Stimulated activated CD4-positive, alpha-beta T cell treated with anti-CD3 and anti-CD28 coated beads, Interleukin-4, amount 100 ng/mL, for 48 hours (primary cell): ENCODE data around the gene MEMO1.
"Not testable (repeated sequence)": the region's sequence is repeated elsewhere in the genome, so short reads cannot be mapped to it uniquely, and the experiment has no call there.

ENCODE experiments used
- DNase-seq, 2 donors: peaks; one replicate each; pipeline ENCODE4 v3.0.0-alpha.2; 2020; ENCODE audit warnings: low read depth in 2 of 2

MEMO1 gene

DNA sequence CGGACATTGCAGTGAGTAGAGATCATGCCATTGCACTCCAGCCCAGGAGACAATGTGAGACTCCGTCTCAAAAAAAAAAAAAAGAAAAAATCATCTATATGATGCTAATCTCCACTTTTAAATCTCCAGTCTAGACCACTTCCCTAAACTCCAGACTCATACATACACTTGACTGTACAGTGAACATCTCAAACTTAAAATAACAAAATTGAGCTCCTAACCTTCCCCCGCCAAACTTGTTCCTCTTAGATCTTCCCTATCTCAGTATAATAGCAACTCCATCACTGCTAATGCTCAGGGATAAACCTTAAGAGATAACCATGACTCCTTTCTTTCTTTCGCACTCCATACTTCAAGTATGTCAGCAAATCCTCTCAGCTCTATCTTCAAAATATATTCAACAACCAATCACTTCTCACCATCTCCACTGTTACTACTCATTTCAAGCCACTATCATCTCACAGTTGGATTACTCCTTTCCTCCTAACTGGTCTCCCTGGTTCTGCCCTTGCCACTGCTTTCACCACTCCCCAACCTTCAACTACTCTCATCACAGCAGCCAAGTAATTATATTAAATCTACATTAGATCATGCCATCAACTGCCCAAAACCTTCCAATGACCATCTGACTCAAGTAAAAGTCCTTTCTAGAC is 12.0 kb downstream of the MEMO1 start:
- no peak for DNase-seq

DNA sequence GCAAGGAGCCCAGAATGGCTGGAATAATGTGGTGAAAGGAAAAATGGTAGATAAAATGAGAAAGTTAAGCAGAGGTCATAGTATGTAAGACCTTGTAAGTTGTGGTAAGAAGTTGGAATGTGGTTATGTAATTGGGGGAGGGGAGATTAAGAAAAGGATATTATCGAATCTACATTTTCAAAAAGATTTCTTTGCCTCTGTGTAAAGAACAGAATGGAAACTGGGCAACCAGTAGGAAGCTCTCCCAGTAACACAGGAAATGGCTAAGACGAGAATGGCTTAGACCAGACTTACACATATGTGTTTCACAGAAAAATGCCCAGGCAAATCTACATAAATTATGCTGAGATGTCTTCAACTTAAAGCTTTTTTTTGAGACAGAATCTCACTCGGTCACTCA is 13.2 kb downstream of the MEMO1 start:
- no peak for DNase-seq

DNA sequence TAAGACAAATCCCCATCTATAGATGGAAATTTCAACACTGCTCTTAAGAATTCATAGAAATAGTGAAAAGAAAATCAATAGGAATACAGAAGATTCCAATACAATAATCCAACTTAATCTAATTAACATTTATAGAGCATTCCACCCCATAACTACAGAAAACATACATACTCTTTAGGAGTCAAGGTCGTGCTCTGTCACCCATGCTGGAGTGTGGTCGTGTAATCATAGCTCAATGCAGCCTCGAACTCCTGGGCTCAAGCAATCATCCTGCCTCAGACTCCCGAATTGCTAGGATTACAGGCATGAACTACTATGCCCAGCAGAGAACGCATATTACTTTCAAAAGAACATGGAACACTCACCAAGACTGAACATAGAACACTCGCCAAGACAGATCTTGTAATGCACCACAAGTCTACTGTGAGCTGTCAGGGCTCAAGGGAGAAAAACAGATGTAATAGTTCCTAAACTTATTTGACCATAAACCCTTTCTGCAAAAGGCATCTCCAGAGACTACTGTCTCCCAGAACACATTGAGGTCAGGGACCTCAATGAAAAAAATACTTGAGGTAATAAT is 14.1 kb downstream of the MEMO1 start:
- no peak for DNase-seq

DNA sequence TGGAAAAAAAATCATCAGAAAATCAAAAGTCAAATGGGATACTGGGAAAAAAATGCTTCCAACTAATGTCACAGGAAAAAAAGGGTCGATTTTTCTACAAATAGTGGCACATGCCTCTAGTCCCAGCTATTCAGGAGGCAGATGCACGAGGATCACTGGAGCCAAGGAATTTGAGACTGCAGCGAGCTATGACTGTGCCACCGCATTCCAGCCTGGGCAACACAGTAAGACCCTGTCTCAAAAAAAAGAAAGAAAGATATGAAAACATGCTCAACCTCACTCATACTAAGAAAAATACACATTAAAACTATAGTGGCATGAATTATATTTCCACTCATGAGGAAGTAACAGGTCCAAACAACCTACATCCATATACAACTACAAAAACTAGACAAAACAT is 17.9 kb downstream of the MEMO1 start:
- DNase-seq = no peak

DNA sequence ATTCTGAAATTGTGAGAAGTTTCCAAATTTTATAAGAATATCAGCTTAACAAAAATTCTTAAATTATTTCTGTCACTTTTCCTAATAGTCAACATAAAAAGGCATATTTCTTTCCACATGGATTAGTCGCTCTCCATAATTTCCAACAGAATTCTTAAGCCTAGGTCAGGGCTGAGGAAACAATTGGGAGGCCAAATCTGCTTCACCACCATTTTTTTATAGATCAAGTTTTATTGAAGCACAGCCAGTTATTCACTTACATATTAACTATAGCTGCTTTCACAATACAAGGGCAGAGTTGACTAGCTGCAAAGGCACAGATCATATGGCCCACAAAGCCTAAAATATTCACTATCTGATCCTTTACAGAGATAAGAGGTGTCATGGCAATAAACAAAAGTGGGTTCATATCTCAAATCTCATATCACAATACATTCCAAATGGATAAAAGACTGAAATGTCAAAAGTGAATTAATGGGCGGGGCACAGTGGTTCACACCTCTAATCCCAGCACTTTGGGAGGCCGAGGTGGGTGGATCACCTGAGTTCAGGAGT is 18.7 kb downstream of the MEMO1 start:
- DNase-seq = no peak

DNA sequence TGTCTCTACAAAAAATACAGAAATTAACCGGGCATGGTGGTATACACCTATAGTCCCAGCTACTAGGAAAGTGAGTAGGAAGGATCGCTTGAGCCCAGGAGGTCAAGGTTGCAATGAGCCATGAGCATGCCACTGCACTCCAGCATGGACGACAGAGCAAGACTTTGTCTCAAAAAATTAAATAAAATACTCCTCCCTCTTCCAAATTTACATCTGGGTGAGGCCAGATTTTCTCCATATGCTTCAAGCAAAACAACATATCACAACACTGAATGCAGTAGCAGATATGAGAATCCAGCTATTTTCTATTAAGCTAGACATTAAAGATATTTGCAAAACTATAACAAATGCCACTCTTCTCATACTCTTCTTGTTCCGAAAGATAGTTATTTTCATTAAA is 20.9 kb downstream of the MEMO1 start:
- no peak for DNase-seq

- no peak for DNase-seq
These were observed 23.2 kb downstream of the MEMO1 start for GRCh38 chr2:31987454-31988220.

GRCh38 chr2:31986906-31987305 is 23.9 kb downstream of the MEMO1 start:
- DNase-seq = no peak

- no peak for DNase-seq
These were observed 26.9 kb downstream of the MEMO1 start for GRCh38 chr2:31983762-31984467.

- DNase-seq = no peak
These were observed 30.0 kb downstream of the MEMO1 start for GRCh38 chr2:31980674-31981356.

- DNase-seq = no peak
These were observed 30.9 kb downstream of the MEMO1 start for GRCh38 chr2:31979956-31980355.

DNA sequence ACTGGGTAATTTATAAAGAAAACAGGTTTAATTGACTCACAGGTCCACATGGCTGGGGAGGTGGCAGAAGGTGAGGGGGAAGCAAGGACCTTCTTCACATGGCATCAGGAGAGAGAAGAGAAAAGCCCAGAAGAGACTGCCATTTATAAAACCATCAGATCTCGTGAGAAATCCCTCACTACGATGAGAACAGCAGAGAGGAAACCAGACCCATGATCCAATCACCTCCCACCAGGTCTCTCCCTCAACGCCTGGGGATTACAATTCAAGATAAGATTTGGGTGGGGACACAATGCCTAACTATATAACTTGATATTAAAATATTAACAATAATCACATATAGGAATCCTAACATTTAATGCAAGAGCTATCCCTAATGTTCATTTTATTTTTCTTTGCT is 31.8 kb downstream of the MEMO1 start:
- DNase-seq = no peak

DNA sequence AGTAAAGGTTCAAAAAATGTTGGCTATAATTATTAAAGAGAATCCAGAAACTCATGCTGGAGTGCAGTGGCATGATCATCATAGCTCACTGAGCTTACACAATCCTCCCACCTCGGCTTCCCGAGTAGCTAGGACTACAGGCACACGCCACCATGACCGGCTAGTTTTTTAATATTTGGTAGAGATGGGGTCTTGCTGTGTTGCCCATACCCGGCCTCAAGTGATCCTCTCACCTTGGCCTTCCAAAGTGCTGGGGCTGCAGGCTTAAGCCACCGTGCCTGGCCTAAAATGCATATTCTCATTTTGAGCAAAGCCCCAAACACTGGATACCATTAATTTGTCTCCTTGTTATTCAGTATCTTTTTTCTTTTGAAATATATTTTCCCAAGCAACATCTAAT is 32.4 kb downstream of the MEMO1 start:
- no peak for DNase-seq

GRCh38 chr2:31973665-31974064 is 37.1 kb downstream of the MEMO1 start:
- DNase-seq = no peak

DNA sequence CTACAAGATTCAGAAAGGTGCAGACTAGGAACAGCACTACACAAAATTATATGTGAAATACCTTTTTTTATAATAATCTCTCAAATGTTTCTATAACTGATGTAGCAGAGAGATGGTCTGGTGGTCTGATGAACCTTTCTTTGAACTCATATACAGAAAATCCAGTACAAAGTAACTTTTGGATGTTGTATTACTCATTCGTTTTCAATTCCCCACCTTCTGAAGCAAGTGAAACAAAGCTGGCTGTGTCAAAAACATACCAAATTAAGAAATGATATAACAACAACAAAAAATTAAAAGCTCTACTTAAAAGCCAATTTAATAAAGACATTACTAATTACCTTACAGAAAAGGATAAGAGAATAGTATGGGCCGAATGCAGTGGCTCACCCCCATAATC is 38.7 kb downstream of the MEMO1 start:
- no peak for DNase-seq

GRCh38 chr2:31969178-31969577 is 41.6 kb downstream of the MEMO1 start:
- DNase-seq = no peak

DNA sequence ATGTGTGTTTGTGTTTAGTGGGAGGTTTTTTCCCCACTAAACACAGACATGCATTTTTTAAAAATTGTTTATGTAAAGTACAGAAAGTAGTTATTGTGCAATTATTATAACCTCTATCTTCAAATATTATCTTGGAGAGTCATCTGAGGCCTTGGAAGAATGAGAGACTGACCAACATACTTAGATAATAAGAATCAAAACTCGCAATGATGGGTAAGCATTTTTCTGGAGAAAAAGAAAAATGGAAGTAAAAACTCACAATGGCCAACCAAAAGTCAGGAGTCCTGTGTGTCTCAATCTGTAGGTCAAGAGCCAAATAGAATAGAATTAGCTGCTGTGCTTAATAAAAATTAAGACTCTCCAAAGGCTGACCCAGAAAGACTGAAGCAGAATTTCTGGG is 43.0 kb downstream of the MEMO1 start:
- DNase-seq = no peak

DNA sequence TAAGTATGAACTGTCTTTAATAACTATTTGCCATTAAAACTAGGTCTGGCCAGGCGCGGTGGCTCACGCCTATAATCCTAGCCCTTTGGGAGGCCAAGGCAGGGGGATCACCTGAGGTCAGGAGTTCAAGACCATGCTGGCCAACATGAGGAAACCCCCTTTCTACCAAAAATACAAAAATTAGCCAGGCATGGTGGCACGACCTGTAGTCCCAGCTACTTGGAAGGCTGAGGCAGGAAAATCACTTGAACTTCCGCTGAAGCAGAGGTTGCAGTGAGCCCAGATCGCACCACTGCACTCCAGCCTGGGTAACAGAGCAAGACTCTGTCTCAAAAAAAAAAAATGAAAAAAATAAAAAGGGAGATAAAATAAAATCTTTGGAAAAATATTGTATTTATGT is 44.4 kb downstream of the MEMO1 start:
- DNase-seq = not testable (repeated sequence)

GRCh38 chr2:31965094-31965493 is 45.7 kb downstream of the MEMO1 start:
- DNase-seq = no peak

- peak; percentile 19 to 47 for DNase-seq
These were observed 47.9 kb downstream of the MEMO1 start for GRCh38 chr2:31962757-31963361.

- DNase-seq = no peak
These were observed 52.6 kb downstream of the MEMO1 start for GRCh38 chr2:31958140-31958717.
